HG03565 (cell line): ENCODE data around the gene CSNK1G2.

Experiments
- ATAC-seq: cut with Tn5 transposase; IDR thresholded peaks from one replicate; pipeline ENCODE4 v1.9.1; 2021; ENCODE audit warnings: mild to moderate bottlenecking, moderate library complexity; ENCODE audit not compliant: unreplicated experiment

CSNK1G2 gene

DNA sequence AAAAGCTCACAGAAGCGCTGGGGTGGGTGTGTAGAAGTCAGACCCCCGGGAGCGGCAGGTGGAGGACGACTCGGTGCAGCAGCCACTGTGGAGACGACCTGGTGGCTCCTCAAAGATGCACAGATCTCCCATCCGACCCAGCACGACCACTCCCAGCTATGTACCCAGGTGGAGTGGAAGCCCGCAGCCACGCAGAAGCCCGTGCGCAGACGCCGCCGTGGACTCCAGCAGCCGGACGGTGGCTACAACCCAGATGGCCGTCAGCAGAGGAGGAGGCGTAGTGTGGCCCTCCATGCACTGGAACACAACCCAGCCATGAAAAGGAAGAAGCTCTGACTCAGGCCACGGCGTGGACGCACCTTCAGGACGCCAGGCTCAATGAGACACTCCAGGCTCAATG, 21.7 kb downstream of the CSNK1G2 start:
- no peak for ATAC-seq

DNA sequence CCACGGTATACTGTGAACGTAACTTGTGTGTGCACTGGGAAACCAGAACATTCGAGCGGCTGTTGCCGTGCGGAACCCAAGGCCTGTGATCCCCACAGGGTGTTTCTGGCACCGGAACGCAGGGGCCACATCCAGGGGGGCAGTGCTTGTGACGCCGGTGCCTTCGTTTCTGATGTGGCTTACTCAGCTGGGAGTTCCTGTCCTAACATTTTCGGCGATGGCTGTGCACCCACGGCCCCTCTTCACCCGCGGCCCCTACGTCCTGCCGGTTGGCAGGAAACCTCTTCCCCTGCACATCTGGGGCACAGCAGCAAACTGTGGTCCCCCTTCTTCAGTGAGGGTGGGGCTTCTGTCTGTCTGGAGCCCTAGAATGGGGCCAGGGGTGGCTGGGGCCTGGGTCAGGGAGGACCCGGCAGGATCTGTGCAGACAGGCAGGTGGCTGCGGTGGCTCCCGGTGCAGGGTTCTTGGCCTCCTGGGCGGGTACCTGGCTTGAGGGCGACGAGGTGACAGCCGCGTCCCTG, 26.2 kb downstream of the CSNK1G2 start:
- ATAC-seq: no peak

DNA sequence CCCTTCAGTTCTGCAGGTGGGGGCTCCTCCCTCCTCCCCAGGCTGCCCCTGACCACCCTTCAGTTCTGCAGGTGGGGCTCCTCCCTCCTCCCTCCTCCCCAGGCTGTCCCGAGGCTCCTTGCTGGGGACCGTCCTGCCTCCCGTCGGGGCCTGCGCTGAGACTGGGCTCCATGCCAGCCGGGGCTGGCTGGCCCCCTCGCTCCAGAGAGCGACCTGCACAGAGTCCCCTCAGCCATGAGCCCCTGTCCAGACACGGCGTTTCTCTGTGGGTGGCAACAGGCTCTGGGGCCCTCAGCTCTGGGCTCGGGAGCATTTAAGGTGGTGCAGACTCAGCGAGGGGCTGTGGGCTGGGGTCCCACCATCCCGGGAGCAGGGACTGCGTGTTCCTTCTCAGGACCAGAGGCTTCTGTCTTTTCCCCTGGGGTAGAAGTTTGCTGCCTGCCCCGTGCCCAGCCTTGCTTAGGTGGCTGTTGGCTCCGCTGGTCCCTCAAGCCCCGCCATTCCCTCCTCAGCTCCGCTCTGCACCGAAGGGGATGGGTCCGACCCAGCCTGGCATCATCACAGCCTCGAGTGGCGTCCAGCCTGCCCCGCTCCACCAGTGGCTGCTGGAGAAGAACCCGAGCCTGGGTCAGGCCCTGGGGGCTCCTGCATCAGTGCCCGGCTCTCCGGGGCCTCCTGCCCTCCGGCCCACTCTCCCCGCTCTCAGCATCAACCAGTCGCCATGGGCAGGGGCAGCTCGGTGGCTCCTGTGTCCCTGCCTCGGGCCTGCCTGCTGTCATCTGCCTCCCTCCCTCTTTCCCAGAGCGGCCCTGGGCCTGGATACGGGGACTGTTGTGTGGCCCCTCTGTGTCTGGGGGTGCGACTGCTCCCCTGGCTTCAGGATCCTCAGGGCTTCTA, 27.6 kb downstream of the CSNK1G2 start:
- no peak for ATAC-seq

- no peak for ATAC-seq
Observed at GRCh38 chr19:1969176-1970002, 28.4 kb downstream of the CSNK1G2 start.

DNA sequence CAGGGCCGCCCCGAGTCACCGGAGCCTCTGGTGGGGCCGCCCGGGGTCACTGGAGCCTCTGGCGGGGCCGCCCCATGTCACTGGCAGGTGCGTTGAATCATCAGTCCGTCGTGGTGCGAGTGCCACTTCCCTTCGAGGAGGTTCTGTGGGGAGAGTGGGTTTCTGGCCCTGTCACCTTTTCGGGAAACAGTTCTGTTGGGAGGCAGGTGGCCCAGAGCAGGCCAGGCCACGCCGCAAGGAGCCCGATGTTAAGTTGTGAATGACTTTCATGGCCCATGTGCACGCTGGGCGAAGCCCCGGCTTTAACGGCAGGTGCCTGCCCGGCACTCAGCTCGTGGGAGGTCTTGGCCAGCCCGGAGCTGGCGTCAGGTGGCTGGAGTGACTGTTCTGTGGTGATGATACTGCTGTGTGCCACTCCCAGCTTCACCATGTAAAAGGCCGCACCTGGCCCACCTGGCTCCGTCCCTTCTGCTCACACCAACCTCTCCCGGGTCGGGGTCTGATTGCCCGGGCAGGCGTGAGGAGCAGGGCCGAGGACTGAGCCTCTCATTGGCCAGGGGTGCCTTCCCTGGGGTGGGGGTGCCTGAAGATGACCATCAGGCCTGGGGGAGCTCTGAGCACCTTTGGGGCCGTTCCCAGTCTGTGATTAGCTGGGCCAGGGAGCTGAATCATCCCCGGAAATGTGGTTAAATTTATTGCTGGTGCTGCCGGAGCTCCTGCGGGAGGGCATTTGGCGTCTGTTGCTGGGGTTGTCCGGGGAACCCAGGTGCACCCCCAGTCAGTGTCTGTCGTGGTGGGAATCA, 29.2 kb downstream of the CSNK1G2 start:
- no peak for ATAC-seq

GRCh38 chr19:1970806-1971502, 30.0 kb downstream of the CSNK1G2 start:
- ATAC-seq: no peak

DNA sequence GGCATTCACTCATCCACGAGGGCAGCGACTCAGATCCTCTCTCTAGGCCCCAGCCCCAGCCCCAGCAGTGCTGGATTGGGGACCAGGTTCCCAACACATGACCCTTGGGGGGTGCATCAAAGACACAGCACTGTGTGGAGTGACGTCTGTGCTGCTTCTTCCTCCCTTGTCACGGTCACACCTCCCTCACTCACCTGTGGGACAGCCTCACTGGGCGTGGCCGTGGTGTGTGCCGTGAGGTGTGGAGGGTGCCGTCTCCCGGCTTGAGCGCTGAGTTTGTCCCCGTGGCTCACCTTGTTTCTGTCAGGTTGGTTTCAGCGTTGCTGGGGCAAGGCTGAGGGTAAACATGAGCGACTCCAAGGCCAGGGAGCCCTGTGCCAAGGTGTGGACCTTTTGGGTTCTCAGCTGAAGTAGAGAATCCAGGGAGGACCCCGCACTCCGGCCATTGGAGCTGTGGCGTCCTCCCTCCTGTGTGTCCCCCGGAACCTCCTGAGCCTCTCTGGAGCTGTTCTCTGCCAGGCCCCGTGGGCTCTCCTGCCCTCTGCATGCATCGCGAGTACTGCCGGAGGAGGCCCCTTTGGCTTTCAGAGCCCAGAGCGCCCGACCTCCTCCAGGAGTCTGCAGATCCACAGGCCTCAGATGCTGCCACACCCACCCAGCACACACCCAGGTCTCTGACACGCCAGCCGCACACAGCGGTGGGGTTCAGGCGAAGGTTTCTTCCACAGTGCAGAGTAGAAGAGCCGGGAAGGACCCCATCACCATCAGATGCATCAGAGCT, 33.6 kb downstream of the CSNK1G2 start:
- no peak for ATAC-seq

GRCh38 chr19:1975162-1975480, 34.1 kb downstream of the CSNK1G2 start:
- no peak for ATAC-seq

DNA sequence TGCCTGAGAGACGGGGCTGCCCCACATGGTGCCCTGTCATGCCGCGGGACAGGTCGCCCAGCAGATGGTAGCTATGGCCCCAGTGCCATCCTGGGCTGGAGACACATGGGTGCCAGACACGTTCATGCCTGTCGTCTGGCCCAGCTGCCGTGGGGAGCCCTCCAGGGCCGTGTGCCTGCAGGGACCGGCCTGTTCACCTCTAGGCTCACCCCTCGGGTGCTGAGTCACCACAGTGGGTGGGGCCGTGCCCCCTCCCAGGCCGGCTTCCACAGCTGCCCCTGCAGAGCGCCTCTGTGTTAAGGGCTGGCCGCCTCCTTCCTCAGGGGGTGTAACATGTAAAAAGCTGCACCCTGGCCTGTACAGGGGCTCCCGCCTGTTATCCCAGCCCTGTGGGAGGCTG, 36.1 kb downstream of the CSNK1G2 start:
- ATAC-seq: no peak

DNA sequence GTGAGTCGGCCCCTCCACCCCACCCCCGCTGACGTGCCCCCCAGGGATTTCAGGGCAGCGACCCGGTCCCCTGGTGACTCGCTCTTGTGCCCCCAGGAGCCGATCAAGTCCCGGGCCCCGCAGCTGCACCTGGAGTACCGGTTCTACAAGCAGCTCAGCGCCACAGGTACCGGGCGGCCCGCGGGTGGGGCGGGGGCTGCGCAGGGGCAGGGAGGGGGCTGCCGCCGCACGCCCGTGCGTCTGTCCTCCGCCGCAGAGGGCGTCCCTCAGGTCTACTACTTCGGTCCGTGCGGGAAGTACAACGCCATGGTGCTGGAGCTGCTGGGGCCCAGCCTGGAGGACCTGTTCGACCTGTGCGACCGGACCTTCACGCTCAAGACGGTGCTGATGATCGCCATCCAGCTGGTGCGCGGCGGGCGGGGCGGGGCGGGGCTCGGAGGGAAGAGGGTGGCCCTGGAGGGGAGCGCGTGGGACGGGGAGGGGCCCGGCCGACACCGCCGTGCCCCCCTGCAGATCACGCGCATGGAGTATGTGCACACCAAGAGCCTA, 37.4 kb downstream of the CSNK1G2 start:
- ATAC-seq: no peak

DNA sequence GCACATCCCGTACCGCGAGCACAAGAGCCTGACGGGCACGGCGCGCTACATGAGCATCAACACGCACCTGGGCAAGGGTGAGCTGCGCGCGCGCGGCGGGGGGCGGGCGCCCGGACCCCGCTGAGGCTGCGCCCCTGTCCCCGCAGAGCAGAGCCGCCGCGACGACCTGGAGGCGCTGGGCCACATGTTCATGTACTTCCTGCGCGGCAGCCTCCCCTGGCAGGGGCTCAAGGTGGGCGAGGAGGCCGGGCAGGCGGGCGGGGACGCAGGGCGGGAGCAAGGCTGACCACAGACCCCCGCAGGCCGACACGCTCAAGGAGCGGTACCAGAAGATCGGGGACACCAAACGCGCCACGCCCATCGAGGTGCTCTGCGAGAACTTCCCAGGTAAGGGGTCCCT, 38.0 kb downstream of the CSNK1G2 start:
- no peak for ATAC-seq

DNA sequence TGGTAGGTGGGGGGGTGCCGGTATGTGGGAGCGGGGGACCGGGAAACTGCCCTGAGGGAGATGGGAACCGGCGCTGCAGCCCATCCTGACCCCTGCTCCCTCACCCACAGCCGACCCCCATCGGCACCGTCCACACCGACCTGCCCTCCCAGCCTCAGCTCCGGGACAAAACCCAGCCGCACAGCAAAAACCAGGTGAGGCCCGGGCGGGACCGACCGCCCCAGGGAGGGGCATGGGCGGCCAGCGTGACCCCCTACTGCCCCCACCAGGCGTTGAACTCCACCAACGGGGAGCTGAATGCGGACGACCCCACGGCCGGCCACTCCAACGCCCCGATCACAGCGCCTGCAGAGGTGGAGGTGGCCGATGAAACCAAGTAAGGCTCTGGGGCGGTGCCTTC, 38.7 kb downstream of the CSNK1G2 start:
- ATAC-seq: no peak

DNA sequence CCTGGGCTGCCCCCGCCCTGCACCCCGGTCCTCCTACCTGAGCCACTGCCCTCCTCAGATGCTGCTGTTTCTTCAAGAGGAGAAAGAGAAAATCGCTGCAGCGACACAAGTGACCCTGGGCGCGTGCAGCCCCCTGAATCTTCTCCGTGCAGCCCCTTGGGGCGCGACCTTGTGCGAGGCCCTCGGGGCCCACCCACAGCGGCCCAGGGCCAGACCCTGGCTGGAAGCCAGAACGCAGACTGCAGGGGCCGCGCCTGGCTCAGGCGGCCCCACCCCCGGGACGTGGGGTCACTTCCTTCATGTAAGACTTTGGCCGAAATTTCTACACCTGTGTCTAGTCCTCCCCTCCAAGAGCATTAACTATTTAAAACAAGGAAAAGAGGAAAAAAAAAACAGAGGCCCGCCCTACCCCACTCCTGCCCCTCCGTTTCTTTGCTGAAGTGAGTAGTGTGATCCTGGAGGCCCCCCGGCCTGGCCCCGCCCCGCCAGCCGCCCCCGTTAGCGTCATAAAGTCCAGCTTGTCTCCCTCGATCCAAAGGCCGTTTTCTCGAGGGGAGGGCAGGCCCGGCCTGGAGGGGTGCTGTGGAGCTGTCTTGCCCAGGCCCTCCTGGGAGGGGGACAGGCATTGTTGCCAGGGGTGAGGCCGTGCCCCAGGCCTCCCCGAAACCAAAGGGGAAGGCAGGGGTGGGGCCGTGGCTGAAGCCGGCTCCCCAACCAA, 39.3 kb downstream of the CSNK1G2 start:
- ATAC-seq: no peak

DNA sequence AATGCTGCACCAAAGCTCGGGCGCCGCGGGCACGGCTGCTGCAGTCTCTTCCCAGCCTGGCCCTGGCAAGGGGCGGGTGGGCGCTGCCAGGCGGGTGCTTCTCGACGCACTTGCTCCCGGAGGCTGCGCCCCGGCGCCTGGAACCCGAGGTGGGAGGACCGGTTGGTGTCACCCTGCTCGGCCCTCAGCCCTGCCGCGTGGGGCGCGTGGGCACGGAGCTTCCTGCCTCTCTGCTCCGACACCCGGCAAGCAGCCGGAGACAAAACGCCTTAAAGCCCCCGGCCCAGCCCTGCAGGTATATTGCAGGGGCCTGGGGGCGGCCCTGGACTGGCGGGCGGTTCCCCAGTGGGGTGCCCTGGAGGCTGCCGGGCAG, 39.8 kb downstream of the CSNK1G2 start:
- no peak for ATAC-seq

- no peak for ATAC-seq
Observed at GRCh38 chr19:1981253-1981652, 40.3 kb downstream of the CSNK1G2 start.

GRCh38 chr19:1984357-1984756, 43.4 kb downstream of the CSNK1G2 start:
- ATAC-seq: no peak

GRCh38 chr19:1985588-1986356, 44.8 kb downstream of the CSNK1G2 start:
- no peak for ATAC-seq
